Peyer's patch (tissue), 4 donors: ENCODE results near the gene ZNF184. TPM values are rescaled to one million over a fixed set of nuclear protein-coding genes. Genes with fewer than 3 reads are reported as not detected.

ENCODE experiments used
- DNase-seq, 3 donors: peaks; one replicate each; pipeline ENCODE4 v3.0.0-alpha.2; 2017 to 2019
- H3K27ac ChIP-seq, 4 donors: fragments of 200-600 bp; sonication (generic); one replicate each; pipeline ENCODE4 v1.5.1; 2016 to 2019
- H3K27me3 ChIP-seq, 2 donors: fragments of 200-600 bp; sonication (generic); one replicate each; pipeline ENCODE4 v1.5.1; 2019
- H3K36me3 ChIP-seq, 3 donors: fragments of 200-600 bp; sonication (generic); one replicate each; pipeline ENCODE4 v1.5.1; 2016 to 2019
- H3K4me1 ChIP-seq, 4 donors: fragments of 200-600 bp; sonication (generic); one replicate each; pipeline ENCODE4 v1.5.1; 2016 to 2019
- H3K4me3 ChIP-seq, 4 donors: fragments of 200-600 bp; sonication (generic); 1 replicate in 3 of 4; 2 replicates in 1 of 4; pipeline ENCODE4 v1.5.1; 2016 to 2019; ENCODE audit warnings: mild to moderate bottlenecking in 1 of 4
- H3K9me3 ChIP-seq, 4 donors: fragments of 200-600 bp; sonication (generic); one replicate each; pipeline ENCODE4 v1.5.1; 2016 to 2019; ENCODE audit warnings: mild to moderate bottlenecking in 1 of 4
- POLR2A ChIP-seq, 2 donors: fragments of 450-650 bp; IDR thresholded peaks; one replicate each; pipeline ENCODE4 v1.5.1; 2017; ENCODE audit warnings: antibody characterized with exemption in 2 of 2, mild to moderate bottlenecking in 2 of 2, moderate library complexity in 2 of 2
- total RNA-seq, 4 donors: library from RNA; depleted of rRNA; stranded (reverse); fragments of >200 nt; gene quantifications; one replicate each; pipeline ENCODE4 v1.1.0, GENCODE V29; 2016
- TF ChIP-seq, protein P1 (sequence below), 6 experiments: fragments of 450-650 bp in 4 of 6; fragments of 200-600 bp in 2 of 6; sonication (generic) in 1 of 6; IDR thresholded peaks; one replicate each; pipeline ENCODE4 v1.5.1; 2017 to 2019; ENCODE audit warnings: antibody characterized with exemption in 6 of 6, mild to moderate bottlenecking in 3 of 6, moderate library complexity in 1 of 6

Gene ZNF184
- total RNA-seq, 4 donors from 2014 or later = 4.9 to 6.8 (median 5.8) TPM

DNA sequence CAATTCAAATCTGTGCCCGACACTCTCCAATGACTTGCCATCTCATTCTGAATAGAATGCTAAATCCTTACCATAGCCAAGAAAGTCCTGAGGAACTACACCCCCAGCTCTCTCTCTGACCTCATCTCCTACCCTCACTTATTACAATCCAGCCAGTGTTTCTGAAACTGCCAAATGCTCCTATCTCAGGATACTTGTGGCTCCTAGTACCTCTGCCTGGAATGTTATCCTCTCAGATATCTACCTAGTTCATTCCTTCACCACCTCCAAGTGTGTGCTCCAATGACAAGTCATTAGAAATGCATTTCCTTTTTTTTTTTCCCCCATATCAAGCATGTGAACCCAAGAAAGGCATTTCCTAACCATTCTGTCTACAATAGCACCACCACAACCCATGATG, 24.4 kb downstream of the ZNF184 start:
- Histone ChIP-seq H3K4me3 (no peak overlapping the region), H3K36me3 (peaks cover 0 to 26% (median 0%) of the 10 kb centered on the region in 3 donors), H3K9me3 (peaks cover 0 to 73% (median 21%) of the 10 kb centered on the region in 4 donors), H3K27me3 (no peaks in the 10 kb centered on the region), H3K27ac (no peak overlapping the region), H3K4me1 (no peaks in the 10 kb centered on the region)
- no peak for DNase-seq
- TF ChIP-seq, protein P1, sequence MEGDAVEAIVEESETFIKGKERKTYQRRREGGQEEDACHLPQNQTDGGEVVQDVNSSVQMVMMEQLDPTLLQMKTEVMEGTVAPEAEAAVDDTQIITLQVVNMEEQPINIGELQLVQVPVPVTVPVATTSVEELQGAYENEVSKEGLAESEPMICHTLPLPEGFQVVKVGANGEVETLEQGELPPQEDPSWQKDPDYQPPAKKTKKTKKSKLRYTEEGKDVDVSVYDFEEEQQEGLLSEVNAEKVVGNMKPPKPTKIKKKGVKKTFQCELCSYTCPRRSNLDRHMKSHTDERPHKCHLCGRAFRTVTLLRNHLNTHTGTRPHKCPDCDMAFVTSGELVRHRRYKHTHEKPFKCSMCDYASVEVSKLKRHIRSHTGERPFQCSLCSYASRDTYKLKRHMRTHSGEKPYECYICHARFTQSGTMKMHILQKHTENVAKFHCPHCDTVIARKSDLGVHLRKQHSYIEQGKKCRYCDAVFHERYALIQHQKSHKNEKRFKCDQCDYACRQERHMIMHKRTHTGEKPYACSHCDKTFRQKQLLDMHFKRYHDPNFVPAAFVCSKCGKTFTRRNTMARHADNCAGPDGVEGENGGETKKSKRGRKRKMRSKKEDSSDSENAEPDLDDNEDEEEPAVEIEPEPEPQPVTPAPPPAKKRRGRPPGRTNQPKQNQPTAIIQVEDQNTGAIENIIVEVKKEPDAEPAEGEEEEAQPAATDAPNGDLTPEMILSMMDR (IDR thresholded peaks at IDR 0.05) = no peak
- TF ChIP-seq POLR2A (IDR thresholded peaks at IDR 0.05) = no peak

GRCh38 chr6:27442932-27443331, 30.0 kb downstream of the ZNF184 start:
- peaks cover 0 to 28% (median 3%) of the 10 kb centered on the region in 4 donors for H3K9me3 ChIP-seq
- no peak overlapping the region for H3K27ac ChIP-seq
- no peaks in the 10 kb centered on the region for H3K27me3 ChIP-seq
- TF ChIP-seq, protein P1 (IDR thresholded peaks at IDR 0.05) = no peak
- TF ChIP-seq POLR2A (IDR thresholded peaks at IDR 0.05) = no peak
- H3K36me3 ChIP-seq = no peaks in the 10 kb centered on the region
- no peak overlapping the region for H3K4me3 ChIP-seq
- no peaks in the 10 kb centered on the region for H3K4me1 ChIP-seq
- DNase-seq = no peak

DNA sequence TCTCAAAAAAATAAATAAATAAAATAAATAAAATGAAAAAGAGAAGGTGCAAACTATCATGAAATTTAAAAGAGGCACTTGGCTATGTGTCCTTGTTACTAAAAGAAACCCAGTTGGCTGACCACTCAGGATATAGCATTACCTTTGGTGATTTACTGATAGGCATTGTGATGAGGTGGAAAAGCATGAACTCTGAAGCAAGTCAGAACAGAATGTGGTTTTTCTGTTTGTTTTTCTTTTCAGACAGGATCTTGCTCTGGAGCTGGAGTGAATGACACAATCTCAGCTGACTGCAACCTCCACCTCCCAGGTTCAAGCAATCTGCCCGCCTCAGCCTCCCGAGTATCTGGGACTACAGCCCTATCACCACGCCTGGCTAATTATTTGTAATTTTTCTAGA, 31.9 kb downstream of the ZNF184 start:
- no peaks in the 10 kb centered on the region for H3K4me1 ChIP-seq
- peaks cover 0 to 8% (median 0%) of the 10 kb centered on the region in 4 donors for H3K9me3 ChIP-seq
- H3K27ac ChIP-seq = no peak overlapping the region
- TF ChIP-seq POLR2A (IDR thresholded peaks at IDR 0.05) = no peak
- TF ChIP-seq, protein P1 (IDR thresholded peaks at IDR 0.05) = no peak
- no peaks in the 10 kb centered on the region for H3K36me3 ChIP-seq
- DNase-seq = no peak
- H3K4me3 ChIP-seq = no peak overlapping the region
- H3K27me3 ChIP-seq = no peaks in the 10 kb centered on the region

DNA sequence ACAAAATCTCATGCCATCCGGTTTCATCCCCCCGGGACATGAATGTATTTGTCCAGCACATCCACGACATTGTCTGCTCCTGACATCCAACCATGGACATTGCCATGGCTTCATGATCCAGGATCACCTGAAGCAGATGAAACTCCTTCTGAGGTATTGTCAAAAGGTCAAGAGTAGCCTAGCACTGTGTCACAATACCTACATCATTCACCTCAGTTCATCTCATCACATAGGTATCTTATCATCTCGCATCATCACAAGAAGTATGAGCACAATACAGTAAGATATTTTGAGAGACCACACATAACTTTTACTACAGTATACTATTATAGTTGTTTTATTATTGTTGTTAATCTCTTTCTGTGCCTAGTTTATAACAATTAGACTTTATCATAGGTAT, 33.5 kb downstream of the ZNF184 start:
- Histone ChIP-seq H3K36me3 (no peaks in the 10 kb centered on the region), H3K27me3 (no peaks in the 10 kb centered on the region), H3K27ac (no peak overlapping the region), H3K9me3 (peaks cover 0 to 5% (median 0%) of the 10 kb centered on the region in 4 donors), H3K4me3 (no peak overlapping the region), H3K4me1 (no peaks in the 10 kb centered on the region)
- DNase-seq = no peak
- TF ChIP-seq, protein P1 (IDR thresholded peaks at IDR 0.05) = no peak
- TF ChIP-seq POLR2A (IDR thresholded peaks at IDR 0.05) = no peak

- Histone ChIP-seq H3K4me1 (no peaks in the 10 kb centered on the region), H3K27ac (no peak overlapping the region), H3K4me3 (no peak overlapping the region), H3K27me3 (no peaks in the 10 kb centered on the region), H3K36me3 (no peaks in the 10 kb centered on the region), H3K9me3 (no peaks in the 10 kb centered on the region)
- TF ChIP-seq POLR2A (IDR thresholded peaks at IDR 0.05) = no peak
- TF ChIP-seq, protein P1 (IDR thresholded peaks at IDR 0.05) = no peak
- no peak for DNase-seq
These were observed 39.2 kb downstream of the ZNF184 start for GRCh38 chr6:27433714-27434113.

GRCh38 chr6:27428966-27429365, 43.9 kb downstream of the ZNF184 start:
- Histone ChIP-seq H3K4me1 (no peaks in the 10 kb centered on the region), H3K36me3 (no peaks in the 10 kb centered on the region), H3K27ac (no peak overlapping the region), H3K9me3 (no peaks in the 10 kb centered on the region), H3K4me3 (no peak overlapping the region), H3K27me3 (no peaks in the 10 kb centered on the region)
- DNase-seq = no peak
- TF ChIP-seq POLR2A (IDR thresholded peaks at IDR 0.05) = no peak
- TF ChIP-seq, protein P1 (IDR thresholded peaks at IDR 0.05) = no peak
